ENCODE results near the gene ARID1B. TPM values are rescaled to one million over a fixed set of nuclear protein-coding genes. Genes with fewer than 3 reads are reported as not detected.

Gene ARID1B
- total and polyA plus RNA-seq, 10 of the 15 experiments (the other 5 are each of a cell fraction or from before 2014, with no cell fraction given): 24.7 to 133 (median 54.6) TPM

GRCh38 chr6:157033428-157034140 is 256.4 kb downstream of the ARID1B start:
- no peak for FAIRE-seq
- H2AFZ ChIP-seq (ENCODE audit: control insufficient read depth, low read depth, low read length): no peak overlapping the region
- ATAC-seq: peak; percentile 70
- no peak for DNase-seq (ENCODE audit: low read depth, low spot score)
- H3K27ac ChIP-seq (ENCODE audit: control insufficient read depth, insufficient read depth): peak overlapping the region; percentile 56; the same call in 1 of the 2 replicates
- H3K9ac ChIP-seq (ENCODE audit: control insufficient read depth, insufficient read depth, low read length): 0 out of 2 replicates have a peak overlapping the region, but pooled peaks have one; percentile 11
- H3K27me3 ChIP-seq (replicated peaks in 1 of 2; ENCODE audit: control insufficient read depth in 2 of 2, insufficient read depth in 2 of 2, low read length in 1 of 2): no peaks in the 10 kb centered on the region
- RAD21 ChIA-PET (ENCODE audit: unreplicated experiment): interaction anchor here (0.6 to 2.5 kb wide), 11 partner anchors 12 to 257 kb away, joined by 3 to 9 read pairs (median 3); no protein-coding TSS in a partner anchor
- intact Hi-C loops (cut with micrococcal nuclease; ENCODE audit: unreplicated experiment) (loop anchor here (10.0 kb wide), 2 partner anchors 151 to 241 kb away; no protein-coding TSS in a partner anchor), in situ Hi-C loops (cut with MboI) (no loop called here)
- H3K36me3 ChIP-seq (ENCODE audit: control insufficient read depth in 2 of 2, insufficient read depth in 2 of 2, low read length in 1 of 2): peaks cover 3 to 7% of the 10 kb centered on the region in 2 experiments; a peak in 3 of 4 replicates
- WGBS (ENCODE audit: insufficient coverage, insufficient replicate concordance, low lambda C conversion rate, missing lambda C conversion rate): under 1% methylated on average over 5 of the region's 5 CpGs
- peak overlapping the region; percentile 54 for H3K4me3 ChIP-seq
- H3K9me3 ChIP-seq (replicated peaks; ENCODE audit: control insufficient read depth, insufficient read depth, low read length): no peaks in the 10 kb centered on the region; the same call in 2 of the 3 replicates
- peaks cover 7% of the 10 kb centered on the region for H3K4me1 ChIP-seq (ENCODE audit: control insufficient read depth, insufficient read depth, low read length)
- CTCF ChIA-PET: interaction anchor here (0.6 to 2.4 kb wide), 15 partner anchors 11 to 299 kb away, joined by 3 to 28 read pairs (median 4); no protein-coding TSS in a partner anchor
- POLR2A ChIA-PET: no interaction called here
- peak overlapping the region; percentile 74 for H3K4me2 ChIP-seq (ENCODE audit: control insufficient read depth, insufficient read depth)
- SMC1A ChIA-PET (ENCODE audit: uncharacterized antibody, unreplicated experiment): interaction anchor here (0.7 to 2.4 kb wide), 15 partner anchors 9 to 727 kb away, joined by 3 to 17 read pairs (median 4); no protein-coding TSS in a partner anchor
- 0 out of 2 replicates have a peak, but pooled peaks cover 5% of the 10 kb centered on the region for H4K20me1 ChIP-seq (ENCODE audit: control insufficient read depth, insufficient read depth)
- H3K79me2 ChIP-seq (ENCODE audit: control insufficient read depth, insufficient read depth, low read length): peaks cover 68% of the 10 kb centered on the region
- BruUV-seq (replicated peaks): no TSS peak
- TF ChIP-seq EGR1 (IDR thresholded peaks at IDR 0.05; ENCODE audit: borderline replicate concordance in 1 of 2, low read depth in 2 of 2, low read length in 2 of 2) (no peak), CBX5 (IDR thresholded peaks at IDR 0.05; ENCODE audit: low read depth) (no peak), SKIL (IDR thresholded peaks at IDR 0.05; ENCODE audit: low read depth, poor library complexity, severe bottlenecking) (peak; percentile 49), RCOR1 (conservative IDR thresholded peaks at IDR 0.05; ENCODE audit: low read depth, low read length) (no peak), MXI1 (IDR thresholded peaks at IDR 0.05; ENCODE audit: low read depth, low read length) (no peak), TAF1 (IDR thresholded peaks at IDR 0.05; ENCODE audit: borderline replicate concordance, low read depth, low read length) (no peak), E2F8 (IDR thresholded peaks at IDR 0.05; ENCODE audit: low read depth, partially characterized antibody) (no peak), HDAC2 (IDR thresholded peaks at IDR 0.05) (no peak), ZSCAN29 (IDR thresholded peaks at IDR 0.05) (no peak), NR2C1 (IDR thresholded peaks at IDR 0.05) (no peak), FOXM1 (IDR thresholded peaks at IDR 0.05; ENCODE audit: low read depth, low read length) (no peak), RAD51 (IDR thresholded peaks at IDR 0.05) (no peak), JUNB (IDR thresholded peaks at IDR 0.05) (no peak), BCL3 (IDR thresholded peaks at IDR 0.05; ENCODE audit: borderline replicate concordance, insufficient read depth, low read depth, low read length, poor library complexity, severe bottlenecking) (no peak)

Data from GM12878 (cell line).